Measurements from ENCODE around the gene VSX2. TPM values are rescaled to one million over a fixed set of nuclear protein-coding genes. Genes with fewer than 3 reads are reported as not detected.

The VSX2 gene
- polyA plus RNA-seq (not detected in 3 replicates), polyA minus RNA-seq (not detected in 3 replicates)
- polyA plus RNA-seq (2011; ENCODE audit: low read depth): not detected
- not detected in 2 replicates for polyA plus RNA-seq (2011; cell fraction: cytosol; rRNA removed)
- not detected in 2 replicates for polyA plus RNA-seq (2011; cell fraction: nucleus; rRNA removed)
- not detected in 2 replicates for polyA plus RNA-seq (2012; ENCODE audit: low replicate concordance)
- polyA minus RNA-seq (2011; cell fraction: cytosol; rRNA and poly(A)+ RNA removed): not detected
- polyA minus RNA-seq (2011; cell fraction: nucleus; rRNA and poly(A)+ RNA removed): not detected in 2 replicates

DNA sequence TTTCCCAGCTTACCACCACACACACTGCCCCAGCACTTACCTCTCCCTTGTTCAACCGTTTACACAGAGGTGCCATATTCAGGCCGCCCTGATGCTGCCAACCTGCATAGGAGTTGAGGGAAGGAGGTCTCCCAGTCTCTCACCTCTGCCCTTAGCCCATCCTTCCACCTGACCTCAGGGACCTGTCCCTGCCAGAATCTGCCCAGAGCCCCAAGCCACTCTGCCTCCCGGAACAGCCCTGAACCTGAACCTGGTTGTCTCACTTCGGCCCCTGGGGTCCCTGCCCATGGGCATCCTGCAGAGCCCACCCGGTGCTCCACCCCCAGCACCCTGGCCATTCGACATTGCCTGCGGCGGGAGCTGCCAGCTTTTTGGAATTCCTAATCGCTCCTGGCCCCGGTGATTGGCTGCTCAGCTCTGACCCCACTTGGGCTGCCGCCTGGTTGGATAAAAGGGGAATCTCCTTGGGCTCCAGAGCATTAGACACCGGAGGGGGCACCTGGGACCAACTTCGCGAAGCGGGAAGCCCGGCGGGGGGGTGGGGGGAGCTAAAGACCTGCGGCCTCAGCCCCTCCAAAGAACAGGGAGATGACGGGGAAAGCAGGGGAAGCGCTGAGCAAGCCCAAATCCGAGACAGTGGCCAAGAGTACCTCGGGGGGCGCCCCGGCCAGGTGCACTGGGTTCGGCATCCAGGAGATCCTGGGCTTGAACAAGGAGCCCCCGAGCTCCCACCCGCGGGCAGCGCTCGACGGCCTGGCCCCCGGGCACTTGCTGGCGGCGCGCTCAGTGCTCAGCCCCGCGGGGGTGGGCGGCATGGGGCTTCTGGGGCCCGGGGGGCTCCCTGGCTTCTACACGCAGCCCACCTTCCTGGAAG lies at the start of gene VSX2:
VSX2 (plus strand) TSS at position 476 of the 874 bp plus-strand sequence; CDS start at position 589, 113 bp downstream.
- peak; percentile 62 for TF ChIP-seq EZH2 (IDR thresholded peaks at IDR 0.05; ENCODE audit: low read length)
- TF ChIP-seq, protein P1, sequence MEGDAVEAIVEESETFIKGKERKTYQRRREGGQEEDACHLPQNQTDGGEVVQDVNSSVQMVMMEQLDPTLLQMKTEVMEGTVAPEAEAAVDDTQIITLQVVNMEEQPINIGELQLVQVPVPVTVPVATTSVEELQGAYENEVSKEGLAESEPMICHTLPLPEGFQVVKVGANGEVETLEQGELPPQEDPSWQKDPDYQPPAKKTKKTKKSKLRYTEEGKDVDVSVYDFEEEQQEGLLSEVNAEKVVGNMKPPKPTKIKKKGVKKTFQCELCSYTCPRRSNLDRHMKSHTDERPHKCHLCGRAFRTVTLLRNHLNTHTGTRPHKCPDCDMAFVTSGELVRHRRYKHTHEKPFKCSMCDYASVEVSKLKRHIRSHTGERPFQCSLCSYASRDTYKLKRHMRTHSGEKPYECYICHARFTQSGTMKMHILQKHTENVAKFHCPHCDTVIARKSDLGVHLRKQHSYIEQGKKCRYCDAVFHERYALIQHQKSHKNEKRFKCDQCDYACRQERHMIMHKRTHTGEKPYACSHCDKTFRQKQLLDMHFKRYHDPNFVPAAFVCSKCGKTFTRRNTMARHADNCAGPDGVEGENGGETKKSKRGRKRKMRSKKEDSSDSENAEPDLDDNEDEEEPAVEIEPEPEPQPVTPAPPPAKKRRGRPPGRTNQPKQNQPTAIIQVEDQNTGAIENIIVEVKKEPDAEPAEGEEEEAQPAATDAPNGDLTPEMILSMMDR (optimal IDR thresholded peaks at IDR 0.05 in 1 of 3, IDR thresholded peaks at IDR 0.05 in 1 of 3, conservative IDR thresholded peaks at IDR 0.05 in 1 of 3; ENCODE audit: extremely low read depth in 1 of 3, insufficient read depth in 2 of 3, low read length in 3 of 3): no peak

DNA sequence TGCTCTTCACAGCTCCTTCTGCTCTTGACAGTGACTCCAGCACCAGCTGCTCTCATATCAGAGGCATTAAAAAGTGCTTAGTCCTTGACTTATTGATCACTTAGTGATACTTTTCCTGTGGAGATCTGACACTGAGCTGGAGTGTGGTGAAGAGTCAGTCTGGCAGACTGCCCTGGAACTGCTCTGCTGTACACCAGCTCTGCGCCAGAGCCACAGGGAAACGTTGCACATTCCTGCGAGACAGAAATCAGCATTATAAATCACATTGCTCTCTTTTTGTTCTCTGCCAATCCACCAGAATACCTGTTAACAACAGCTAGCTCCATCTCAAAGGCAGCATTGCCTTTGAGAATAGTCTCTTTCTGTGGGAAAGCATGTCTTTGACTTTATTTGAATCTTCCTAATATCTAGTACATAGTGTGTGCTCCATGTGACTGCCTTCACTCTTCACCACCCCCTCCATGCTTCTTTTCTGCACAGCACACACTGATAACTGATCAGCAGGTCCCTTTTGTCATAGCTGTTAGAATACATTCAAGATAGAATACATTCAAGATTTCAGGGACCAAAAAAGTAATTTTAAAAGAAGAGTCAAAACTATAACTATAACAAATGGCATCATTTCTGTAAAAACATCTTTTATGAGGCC lies 48.2 kb upstream of the VSX2 start:
- no peak for TF ChIP-seq EZH2 (IDR thresholded peaks at IDR 0.05; ENCODE audit: low read length)
- TF ChIP-seq, protein P1 (optimal IDR thresholded peaks at IDR 0.05 in 1 of 3, IDR thresholded peaks at IDR 0.05 in 1 of 3, conservative IDR thresholded peaks at IDR 0.05 in 1 of 3; ENCODE audit: extremely low read depth in 1 of 3, insufficient read depth in 2 of 3, low read length in 3 of 3): no peak

More for the DNA sequence above, at the start of gene VSX2:
- H3K4me2 ChIP-seq (ENCODE audit: control insufficient read depth, extremely low read depth, insufficient read depth, low read depth, low read length): no peak within 1 kb of the TSS
- no peaks in the 10 kb centered on the region for H3K36me3 ChIP-seq (ENCODE audit: control insufficient read depth in 2 of 2, extremely low read depth in 1 of 2, insufficient read depth in 2 of 2, low read length in 2 of 2)
- H3K9me1 ChIP-seq (ENCODE audit: control insufficient read depth, extremely low read depth, insufficient read depth, low read length): no peaks in the 10 kb centered on the region
- H3K4me3 ChIP-seq (ENCODE audit: control insufficient read depth in 2 of 3, extremely low read depth in 1 of 3, insufficient read depth in 2 of 3, low read depth in 1 of 3, low read length in 3 of 3): no peak within 1 kb of the TSS
- no peaks in the 10 kb centered on the region for H3K9me3 ChIP-seq (ENCODE audit: control insufficient read depth, low read depth, low read length)
- DNase-seq (ENCODE audit: low read depth, low spot score) (no peak), FAIRE-seq (no peak)
- dilution Hi-C loops (cut with MboI; ENCODE audit: extremely low pct_ligation_motif_present, low sequenced_read_pairs): no loop called here
- H3K4me1 ChIP-seq (ENCODE audit: control insufficient read depth, extremely low read depth, insufficient read depth, low read length): peaks cover 4% of the 10 kb centered on the region
- no peak within 1 kb of the TSS for H2AFZ ChIP-seq (ENCODE audit: control insufficient read depth, low read length)
- no peaks in the 10 kb centered on the region for H4K20me1 ChIP-seq (ENCODE audit: control insufficient read depth, extremely low read depth, insufficient read depth, low read length)
- peaks cover 77% of the 10 kb centered on the region for H3K27me3 ChIP-seq (ENCODE audit: control insufficient read depth, extremely low read depth, insufficient read depth, low read length)
- no peak within 1 kb of the TSS for H3K27ac ChIP-seq (ENCODE audit: control insufficient read depth, insufficient read depth, low read length)
- H3K79me2 ChIP-seq (ENCODE audit: control insufficient read depth, insufficient read depth, low read length): no peaks in the 10 kb centered on the region
- H3K9ac ChIP-seq (ENCODE audit: control insufficient read depth, extremely low read depth, insufficient read depth, low read length): no peak within 1 kb of the TSS

More for the DNA sequence above, 48.2 kb upstream of the VSX2 start:
- DNase-seq (ENCODE audit: low read depth, low spot score) (no peak), FAIRE-seq (no peak)
- no peaks in the 10 kb centered on the region for H3K27me3 ChIP-seq (ENCODE audit: control insufficient read depth, extremely low read depth, insufficient read depth, low read length)
- H4K20me1 ChIP-seq (ENCODE audit: control insufficient read depth, extremely low read depth, insufficient read depth, low read length): no peaks in the 10 kb centered on the region
- H3K9me1 ChIP-seq (ENCODE audit: control insufficient read depth, extremely low read depth, insufficient read depth, low read length): no peaks in the 10 kb centered on the region
- H3K4me1 ChIP-seq (ENCODE audit: control insufficient read depth, extremely low read depth, insufficient read depth, low read length): no peaks in the 10 kb centered on the region
- no peaks in the 10 kb centered on the region for H3K79me2 ChIP-seq (ENCODE audit: control insufficient read depth, insufficient read depth, low read length)
- no peak overlapping the region for H3K4me2 ChIP-seq (ENCODE audit: control insufficient read depth, extremely low read depth, insufficient read depth, low read depth, low read length)
- no peaks in the 10 kb centered on the region for H3K36me3 ChIP-seq (ENCODE audit: control insufficient read depth in 2 of 2, extremely low read depth in 1 of 2, insufficient read depth in 2 of 2, low read length in 2 of 2)
- dilution Hi-C loops (cut with MboI; ENCODE audit: extremely low pct_ligation_motif_present, low sequenced_read_pairs): no loop called here
- no peak overlapping the region for H3K9ac ChIP-seq (ENCODE audit: control insufficient read depth, extremely low read depth, insufficient read depth, low read length)
- H3K27ac ChIP-seq (ENCODE audit: control insufficient read depth, insufficient read depth, low read length): no peak overlapping the region
- H3K9me3 ChIP-seq (ENCODE audit: control insufficient read depth, low read depth, low read length): no peaks in the 10 kb centered on the region
- H3K4me3 ChIP-seq (ENCODE audit: control insufficient read depth in 2 of 3, extremely low read depth in 1 of 3, insufficient read depth in 2 of 3, low read depth in 1 of 3, low read length in 3 of 3): no peak overlapping the region
- no peak overlapping the region for H2AFZ ChIP-seq (ENCODE audit: control insufficient read depth, low read length)

Data from keratinocyte (primary cell).